ENCODE data around the gene KRT8.

DNA sequence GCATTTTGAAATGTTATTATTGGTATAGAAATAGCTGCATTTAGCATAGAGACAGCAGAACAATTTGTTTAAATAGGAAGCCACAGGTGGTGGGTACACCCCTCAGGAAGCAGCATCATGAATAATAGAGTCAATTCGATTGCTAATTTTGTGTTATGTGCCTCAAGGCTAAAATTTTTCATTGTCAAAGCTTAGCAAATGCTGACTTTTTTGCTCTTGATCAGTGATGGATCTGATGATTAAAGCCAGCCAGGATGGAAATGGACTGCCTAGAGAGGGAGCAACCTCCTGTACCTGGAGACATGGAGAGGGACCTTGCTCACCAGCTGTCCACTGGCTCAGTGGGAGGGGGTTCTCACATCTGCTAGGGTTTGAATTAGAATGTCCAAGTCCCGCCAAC is 4.5 kb upstream of the KRT8 start:
- TF ChIP-seq, protein P1, sequence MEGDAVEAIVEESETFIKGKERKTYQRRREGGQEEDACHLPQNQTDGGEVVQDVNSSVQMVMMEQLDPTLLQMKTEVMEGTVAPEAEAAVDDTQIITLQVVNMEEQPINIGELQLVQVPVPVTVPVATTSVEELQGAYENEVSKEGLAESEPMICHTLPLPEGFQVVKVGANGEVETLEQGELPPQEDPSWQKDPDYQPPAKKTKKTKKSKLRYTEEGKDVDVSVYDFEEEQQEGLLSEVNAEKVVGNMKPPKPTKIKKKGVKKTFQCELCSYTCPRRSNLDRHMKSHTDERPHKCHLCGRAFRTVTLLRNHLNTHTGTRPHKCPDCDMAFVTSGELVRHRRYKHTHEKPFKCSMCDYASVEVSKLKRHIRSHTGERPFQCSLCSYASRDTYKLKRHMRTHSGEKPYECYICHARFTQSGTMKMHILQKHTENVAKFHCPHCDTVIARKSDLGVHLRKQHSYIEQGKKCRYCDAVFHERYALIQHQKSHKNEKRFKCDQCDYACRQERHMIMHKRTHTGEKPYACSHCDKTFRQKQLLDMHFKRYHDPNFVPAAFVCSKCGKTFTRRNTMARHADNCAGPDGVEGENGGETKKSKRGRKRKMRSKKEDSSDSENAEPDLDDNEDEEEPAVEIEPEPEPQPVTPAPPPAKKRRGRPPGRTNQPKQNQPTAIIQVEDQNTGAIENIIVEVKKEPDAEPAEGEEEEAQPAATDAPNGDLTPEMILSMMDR (IDR thresholded peaks at IDR 0.05): no peak
- no peak for TF ChIP-seq POLR2A (IDR thresholded peaks at IDR 0.05)

All from lower leg skin (tissue), 3 donors.